Gastrocnemius medialis (tissue), 4 donors: ENCODE results near the gene SLC25A15. TPM values are rescaled to one million over a fixed set of nuclear protein-coding genes. Genes with fewer than 3 reads are reported as not detected.
A peak's percentile ranks its signal among the peaks of the same experiment; 100 is the strongest.

ENCODE experiments used
- ATAC-seq, 2 donors: fragments of 150-250 bp; one replicate each; pipeline ENCODE4 v1.9.1; 2016
- DNase-seq, 2 donors: peaks; one replicate each; pipeline ENCODE4 v3.0.0-alpha.2; 2019
- H3K27ac ChIP-seq, 4 donors: fragments of 200-600 bp; sonication (generic); 1 replicate in 1 of 4; 2 replicates in 3 of 4; pipeline ENCODE4 v1.5.1; 2016 to 2018; ENCODE audit warnings: mild to moderate bottlenecking in 2 of 4, moderate library complexity in 1 of 4
- H3K27me3 ChIP-seq, 3 donors: fragments of 200-600 bp; sonication (generic) in 2 of 3; 1 replicate in 1 of 3; 2 replicates in 2 of 3; pipeline versions ENCODE4 v1.5.1 to v1.6.0; 2016 to 2019; ENCODE audit warnings: mild to moderate bottlenecking in 1 of 3, moderate library complexity in 1 of 3
- H3K36me3 ChIP-seq, 2 donors: fragments of 200-600 bp; sonication (generic) in 1 of 2; one replicate each; pipeline ENCODE4 v1.5.1; 2017 to 2018
- H3K4me1 ChIP-seq, 2 donors: fragments of 200-600 bp; sonication (generic) in 1 of 2; one replicate each; pipeline ENCODE4 v1.5.1; 2016 to 2017; ENCODE audit warnings: mild to moderate bottlenecking in 2 of 2
- H3K4me3 ChIP-seq, 4 donors: fragments of 200-600 bp; sonication (generic) in 3 of 4; 1 replicate in 1 of 4; 2 replicates in 3 of 4; pipeline ENCODE4 v1.5.1; 2016 to 2019; ENCODE audit warnings: mild to moderate bottlenecking in 2 of 4
- H3K9me3 ChIP-seq, 3 donors: fragments of 200-600 bp; sonication (generic) in 2 of 3; 1 replicate in 1 of 3; 2 replicates in 2 of 3; pipeline ENCODE4 v1.5.1; 2016 to 2019
- CTCF ChIP-seq, 5 experiments: fragments of 450-650 bp in 3 of 5; fragments of 200-600 bp in 2 of 5; sonication (generic) in 2 of 5; IDR thresholded peaks in 4 of 5; conservative IDR thresholded peaks in 1 of 5; 1 replicate in 4 of 5; 2 replicates in 1 of 5; pipeline ENCODE4 v1.5.1; 2016 to 2019; ENCODE audit warnings: antibody characterized with exemption in 5 of 5, mild to moderate bottlenecking in 3 of 5, moderate library complexity in 3 of 5
- POLR2A ChIP-seq, 2 donors: fragments of 450-650 bp; IDR thresholded peaks; one replicate each; pipeline ENCODE4 v1.6.1; 2017; ENCODE audit warnings: antibody characterized with exemption in 2 of 2, mild to moderate bottlenecking in 2 of 2, moderate library complexity in 2 of 2
- in situ Hi-C, 4 donors: fragments of 200-750 bp; cut with MboI; loops; one replicate each; pipeline versions ENCODE4 v1.15.0 to v1.8.0; 2017; ENCODE audit warnings: low sequenced_read_pairs in 4 of 4
- intact Hi-C: fragments of 100-400 bp; cut with DNase I; formaldehyde crosslinking; loops from one replicate; pipeline ENCODE4 v1.15.1; 2023; ENCODE audit warnings: low total_unique reads
- total RNA-seq, 4 donors: library from RNA; depleted of rRNA; stranded (reverse); fragments of >200 nt; gene quantifications; one replicate each; pipeline versions ENCODE4 v1.1.0 to v1.2.3, GENCODE V29; 2016

SLC25A15 gene
- total RNA-seq, 4 donors from 2014 or later, result 4.3 to 19.3 (median 11.0) TPM

- TF ChIP-seq POLR2A (IDR thresholded peaks at IDR 0.05) (no peak), CTCF (IDR thresholded peaks at IDR 0.05 in 4 of 5, conservative IDR thresholded peaks at IDR 0.05 in 1 of 5) (no peak)
- in situ Hi-C loops, result loop anchor here in 1 of 4 donors (25.0 kb wide), 1 partner anchor 285 kb away; the partner anchor contains the start of gene WBP4
- no peaks in the 10 kb centered on the region for H3K27me3 ChIP-seq
- no peaks in the 10 kb centered on the region for H3K36me3 ChIP-seq
- peak in 1 of 2 donors; percentile 14 for ATAC-seq
- H3K27ac ChIP-seq, result no peak overlapping the region
- no peak overlapping the region for H3K4me3 ChIP-seq
- intact Hi-C loops, result loop anchor here (1.0 kb wide), 1 partner anchor 1093 kb away; no protein-coding TSS in a partner anchor
- H3K4me1 ChIP-seq, result peaks cover 0 to 2% of the 10 kb centered on the region in 2 donors
- no peak for DNase-seq
- H3K9me3 ChIP-seq, result no peaks in the 10 kb centered on the region
Observed at GRCh38 chr13:40777809-40778175, 11.6 kb upstream of the SLC25A15 start.

GRCh38 chr13:40779049-40779448 is 10.4 kb upstream of the SLC25A15 start:
- no peak for DNase-seq

GRCh38 chr13:40779796-40780285 is 9.6 kb upstream of the SLC25A15 start:
- TF ChIP-seq CTCF (IDR thresholded peaks at IDR 0.05 in 4 of 5, conservative IDR thresholded peaks at IDR 0.05 in 1 of 5) (no peak), POLR2A (IDR thresholded peaks at IDR 0.05) (no peak)
- no peak for ATAC-seq
- no peak for DNase-seq
- H3K4me3 ChIP-seq, result no peak overlapping the region
- no peaks in the 10 kb centered on the region for H3K9me3 ChIP-seq
- no peaks in the 10 kb centered on the region for H3K27me3 ChIP-seq
- no peaks in the 10 kb centered on the region for H3K36me3 ChIP-seq
- H3K4me1 ChIP-seq, result peaks cover 0 to 2% of the 10 kb centered on the region in 2 donors
- intact Hi-C loops, result no loop called here
- in situ Hi-C loops, result loop anchor here in 1 of 4 donors (25.0 kb wide), 1 partner anchor 282 kb away; the partner anchor contains the start of gene WBP4
- no peak overlapping the region for H3K27ac ChIP-seq

More at GRCh38 chr13:40779049-40779448, 10.4 kb upstream of the SLC25A15 start:
- no peaks in the 10 kb centered on the region for H3K27me3 ChIP-seq
- intact Hi-C loops (no loop called here), in situ Hi-C loops (loop anchor here in 1 of 4 donors (25.0 kb wide), 1 partner anchor 283 kb away; the partner anchor contains the start of gene WBP4)
- H3K9me3 ChIP-seq, result no peaks in the 10 kb centered on the region
- no peak for TF ChIP-seq POLR2A (IDR thresholded peaks at IDR 0.05)
- no peak for TF ChIP-seq CTCF (IDR thresholded peaks at IDR 0.05 in 4 of 5, conservative IDR thresholded peaks at IDR 0.05 in 1 of 5)
- peaks cover 0 to 2% of the 10 kb centered on the region in 2 donors for H3K4me1 ChIP-seq
- no peak overlapping the region for H3K4me3 ChIP-seq
- ATAC-seq, result no peak
- no peaks in the 10 kb centered on the region for H3K36me3 ChIP-seq
- H3K27ac ChIP-seq, result no peak overlapping the region

- no peak for DNase-seq
- in situ Hi-C loops (loop anchor here in 1 of 4 donors (25.0 kb wide), 1 partner anchor 281 kb away; the partner anchor contains the start of gene WBP4), intact Hi-C loops (no loop called here)
Observed at GRCh38 chr13:40780822-40781401, 8.5 kb upstream of the SLC25A15 start.

More at GRCh38 chr13:40780822-40781401, 8.5 kb upstream of the SLC25A15 start:
- ATAC-seq, result no peak
- Histone ChIP-seq H3K36me3 (no peaks in the 10 kb centered on the region), H3K4me3 (no peak overlapping the region), H3K27me3 (no peaks in the 10 kb centered on the region), H3K4me1 (peaks cover 0 to 2% of the 10 kb centered on the region in 2 donors), H3K9me3 (no peaks in the 10 kb centered on the region), H3K27ac (no peak overlapping the region)
- no peak for TF ChIP-seq CTCF (IDR thresholded peaks at IDR 0.05 in 4 of 5, conservative IDR thresholded peaks at IDR 0.05 in 1 of 5)
- TF ChIP-seq POLR2A (IDR thresholded peaks at IDR 0.05), result no peak
